COLO829 (cell line): ENCODE data around the gene TGM3.

ENCODE experiments used
- DNase-seq: peaks from one replicate; pipeline ENCODE4 v3.0.0; 2012; ENCODE audit warnings: low spot score

The TGM3 gene

GRCh38 chr20:2305946-2306345 is 10.1 kb downstream of the TGM3 start:
- no peak for DNase-seq

GRCh38 chr20:2307136-2307535 is 11.3 kb downstream of the TGM3 start:
- DNase-seq = no peak

GRCh38 chr20:2311329-2311728 is 15.5 kb downstream of the TGM3 start:
- no peak for DNase-seq

GRCh38 chr20:2312876-2313275 is 17.1 kb downstream of the TGM3 start:
- DNase-seq = no peak

- no peak for DNase-seq
Measured at GRCh38 chr20:2313316-2313715, 17.5 kb downstream of the TGM3 start.

GRCh38 chr20:2314759-2315439 is 19.1 kb downstream of the TGM3 start:
- DNase-seq = peak; percentile 12

GRCh38 chr20:2315440-2315778 is 19.6 kb downstream of the TGM3 start:
- DNase-seq = no peak

GRCh38 chr20:2316847-2317495 is 21.2 kb downstream of the TGM3 start:
- no peak for DNase-seq

- DNase-seq = no peak
Measured at GRCh38 chr20:2320813-2321658, 25.2 kb downstream of the TGM3 start.

GRCh38 chr20:2323051-2323450 is 27.2 kb downstream of the TGM3 start:
- DNase-seq = no peak

- no peak for DNase-seq
Measured at GRCh38 chr20:2326046-2326445, 30.2 kb downstream of the TGM3 start.

GRCh38 chr20:2327620-2328555 is 32.1 kb downstream of the TGM3 start:
- no peak for DNase-seq

GRCh38 chr20:2329286-2329685 is 33.5 kb downstream of the TGM3 start:
- no peak for DNase-seq

GRCh38 chr20:2330090-2330695 is 34.4 kb downstream of the TGM3 start:
- no peak for DNase-seq

GRCh38 chr20:2331106-2331505 is 35.3 kb downstream of the TGM3 start:
- no peak for DNase-seq

- DNase-seq = no peak
Measured at GRCh38 chr20:2331901-2332565, 36.2 kb downstream of the TGM3 start.

GRCh38 chr20:2332711-2333110 is 36.9 kb downstream of the TGM3 start:
- no peak for DNase-seq

- DNase-seq = no peak
Measured at GRCh38 chr20:2333821-2334220, 38.0 kb downstream of the TGM3 start.

GRCh38 chr20:2335096-2335870 is 39.5 kb downstream of the TGM3 start:
- DNase-seq = no peak

- DNase-seq = no peak
Measured at GRCh38 chr20:2336471-2336870, 40.7 kb downstream of the TGM3 start.
